Memory B cell (primary cell): ENCODE measurements around the gene NCS1.

Experiments
- ATAC-seq: fragments of 150-1000 bp; cut with Tn5 transposase; 2 replicates; pipeline ENCODE4 v1.10.0; 2021; ENCODE audit warnings: low read depth, mild to moderate bottlenecking, moderate library complexity
- DNase-seq, 2 donors: peaks; one replicate each; pipeline ENCODE4 v3.0.0; 2022; ENCODE audit warnings: low spot score in 2 of 2
- H3K27ac Mint-ChIP-seq: one replicate; pipeline ENCODE4 v1.8.0; 2022; ENCODE audit warnings: mild to moderate bottlenecking, moderate library complexity, mixed read lengths
- H3K27me3 Mint-ChIP-seq: one replicate; pipeline ENCODE4 v1.8.0; 2022; ENCODE audit warnings: mixed read lengths
- H3K36me3 Mint-ChIP-seq: one replicate; pipeline ENCODE4 v1.8.0; 2022; ENCODE audit warnings: mild to moderate bottlenecking, mixed read lengths
- H3K4me1 Mint-ChIP-seq: one replicate; pipeline ENCODE4 v1.8.0; 2022; ENCODE audit warnings: mixed read lengths
- H3K4me3 Mint-ChIP-seq: one replicate; pipeline ENCODE4 v1.8.0; 2022; ENCODE audit warnings: mild to moderate bottlenecking, moderate library complexity, mixed read lengths
- H3K9me3 Mint-ChIP-seq: one replicate; pipeline ENCODE4 v1.8.0; 2022; ENCODE audit warnings: mixed read lengths

NCS1 gene

GRCh38 chr9:130188860-130189481, 16.8 kb downstream of the NCS1 start:
- Mint-ChIP-seq H3K27me3 (peaks cover 21% of the 10 kb centered on the region), H3K4me3 (no peak overlapping the region), H3K36me3 (no peaks in the 10 kb centered on the region), H3K4me1 (no peaks in the 10 kb centered on the region), H3K27ac (no peak overlapping the region), H3K9me3 (no peaks in the 10 kb centered on the region)
- no peak for DNase-seq
- no peak for ATAC-seq

- ATAC-seq, result no peak
- Mint-ChIP-seq H3K4me3 (no peak overlapping the region), H3K36me3 (no peaks in the 10 kb centered on the region), H3K27me3 (peaks cover 22% of the 10 kb centered on the region), H3K9me3 (no peaks in the 10 kb centered on the region), H3K27ac (no peak overlapping the region), H3K4me1 (no peaks in the 10 kb centered on the region)
- DNase-seq, result no peak
Observed at GRCh38 chr9:130189840-130190239, 17.6 kb downstream of the NCS1 start.

GRCh38 chr9:130191068-130191748, 19.0 kb downstream of the NCS1 start:
- Mint-ChIP-seq H3K9me3 (no peaks in the 10 kb centered on the region), H3K27me3 (peaks cover 21% of the 10 kb centered on the region), H3K4me3 (no peak overlapping the region), H3K27ac (no peak overlapping the region), H3K4me1 (no peaks in the 10 kb centered on the region), H3K36me3 (no peaks in the 10 kb centered on the region)
- ATAC-seq (no peak), DNase-seq (no peak)

- Mint-ChIP-seq H3K9me3 (no peaks in the 10 kb centered on the region), H3K4me3 (no peak overlapping the region), H3K4me1 (no peaks in the 10 kb centered on the region), H3K27me3 (peaks cover 19% of the 10 kb centered on the region), H3K36me3 (no peaks in the 10 kb centered on the region), H3K27ac (no peak overlapping the region)
- DNase-seq, result no peak
- no peak for ATAC-seq
Observed at GRCh38 chr9:130191749-130192120, 19.5 kb downstream of the NCS1 start.

- ATAC-seq (no peak), DNase-seq (no peak)
- Mint-ChIP-seq H3K9me3 (no peaks in the 10 kb centered on the region), H3K36me3 (no peaks in the 10 kb centered on the region), H3K4me3 (no peak overlapping the region), H3K27me3 (peaks cover 18% of the 10 kb centered on the region), H3K27ac (no peak overlapping the region), H3K4me1 (no peaks in the 10 kb centered on the region)
Observed at GRCh38 chr9:130192382-130192999, 20.3 kb downstream of the NCS1 start.

- no peak for ATAC-seq
- Mint-ChIP-seq H3K4me1 (no peaks in the 10 kb centered on the region), H3K27me3 (peaks cover 15% of the 10 kb centered on the region), H3K9me3 (no peaks in the 10 kb centered on the region), H3K27ac (no peak overlapping the region), H3K36me3 (no peaks in the 10 kb centered on the region), H3K4me3 (no peak overlapping the region)
- DNase-seq, result no peak
Observed at GRCh38 chr9:130193103-130193502, 20.9 kb downstream of the NCS1 start.

GRCh38 chr9:130193531-130194377, 21.6 kb downstream of the NCS1 start:
- H3K27ac Mint-ChIP-seq, result no peak overlapping the region
- peaks cover 15% of the 10 kb centered on the region for H3K27me3 Mint-ChIP-seq
- no peak for DNase-seq
- H3K36me3 Mint-ChIP-seq, result no peaks in the 10 kb centered on the region
- no peaks in the 10 kb centered on the region for H3K9me3 Mint-ChIP-seq
- H3K4me1 Mint-ChIP-seq, result no peaks in the 10 kb centered on the region
- H3K4me3 Mint-ChIP-seq, result no peak overlapping the region
- no peak for ATAC-seq

GRCh38 chr9:130194378-130194932, 22.3 kb downstream of the NCS1 start:
- Mint-ChIP-seq H3K9me3 (no peaks in the 10 kb centered on the region), H3K27ac (no peak overlapping the region), H3K4me1 (no peaks in the 10 kb centered on the region), H3K27me3 (peaks cover 15% of the 10 kb centered on the region), H3K4me3 (no peak overlapping the region), H3K36me3 (no peaks in the 10 kb centered on the region)
- ATAC-seq (no peak), DNase-seq (no peak)

- Mint-ChIP-seq H3K9me3 (no peaks in the 10 kb centered on the region), H3K27ac (no peak overlapping the region)
- no peak for ATAC-seq
Observed at GRCh38 chr9:130195638-130196037, 23.4 kb downstream of the NCS1 start.

GRCh38 chr9:130196643-130197042, 24.4 kb downstream of the NCS1 start:
- ATAC-seq (no peak), DNase-seq (no peak)
- H3K36me3 Mint-ChIP-seq, result no peaks in the 10 kb centered on the region
- no peaks in the 10 kb centered on the region for H3K4me1 Mint-ChIP-seq
- H3K9me3 Mint-ChIP-seq, result no peaks in the 10 kb centered on the region
- H3K27ac Mint-ChIP-seq, result no peak overlapping the region
- no peak overlapping the region for H3K4me3 Mint-ChIP-seq
- H3K27me3 Mint-ChIP-seq, result peaks cover 8% of the 10 kb centered on the region

More at GRCh38 chr9:130195638-130196037, 23.4 kb downstream of the NCS1 start:
- no peak for DNase-seq
- peaks cover 15% of the 10 kb centered on the region for H3K27me3 Mint-ChIP-seq
- no peak overlapping the region for H3K4me3 Mint-ChIP-seq
- H3K4me1 Mint-ChIP-seq, result no peaks in the 10 kb centered on the region
- H3K36me3 Mint-ChIP-seq, result no peaks in the 10 kb centered on the region

- ATAC-seq, result no peak
- H3K27ac Mint-ChIP-seq, result no peak overlapping the region
Observed at GRCh38 chr9:130197386-130197785, 25.2 kb downstream of the NCS1 start.

GRCh38 chr9:130197888-130198287, 25.7 kb downstream of the NCS1 start:
- Mint-ChIP-seq H3K36me3 (no peaks in the 10 kb centered on the region), H3K4me1 (no peaks in the 10 kb centered on the region), H3K27ac (no peak overlapping the region), H3K9me3 (no peaks in the 10 kb centered on the region), H3K4me3 (no peak overlapping the region), H3K27me3 (peaks cover 7% of the 10 kb centered on the region)
- DNase-seq (no peak), ATAC-seq (no peak)

More at GRCh38 chr9:130197386-130197785, 25.2 kb downstream of the NCS1 start:
- H3K36me3 Mint-ChIP-seq, result no peaks in the 10 kb centered on the region
- H3K4me3 Mint-ChIP-seq, result no peak overlapping the region
- H3K9me3 Mint-ChIP-seq, result no peaks in the 10 kb centered on the region
- no peak for DNase-seq
- H3K4me1 Mint-ChIP-seq, result no peaks in the 10 kb centered on the region
- H3K27me3 Mint-ChIP-seq, result peaks cover 7% of the 10 kb centered on the region

GRCh38 chr9:130198501-130199179, 26.4 kb downstream of the NCS1 start:
- H3K36me3 Mint-ChIP-seq, result no peaks in the 10 kb centered on the region
- H3K27me3 Mint-ChIP-seq, result peaks cover 1% of the 10 kb centered on the region
- ATAC-seq, result no peak
- no peak overlapping the region for H3K27ac Mint-ChIP-seq
- H3K4me1 Mint-ChIP-seq, result no peaks in the 10 kb centered on the region
- no peak for DNase-seq
- no peaks in the 10 kb centered on the region for H3K9me3 Mint-ChIP-seq
- H3K4me3 Mint-ChIP-seq, result no peak overlapping the region
